ENCODE measurements around the gene EPAS1. TPM values are rescaled to one million over a fixed set of nuclear protein-coding genes. Genes with fewer than 3 reads are reported as not detected.

The EPAS1 gene
- total RNA-seq, 2 donors from 2014 or later = 58.4 to 162 TPM

- ATAC-seq = peak; percentile 14
Observed at GRCh38 chr2:46311651-46312223, 14.5 kb downstream of the EPAS1 start.

GRCh38 chr2:46313063-46313462, 15.9 kb downstream of the EPAS1 start:
- Histone ChIP-seq H3K27me3 (no peaks in the 10 kb centered on the region), H3K27ac (peak overlapping the region; percentile 41 to 86 (median 73)), H3K9me3 (no peaks in the 10 kb centered on the region), H3K36me3 (replicated peaks in 1 of 2; ENCODE audit: insufficient read depth in 1 of 2, low read depth in 2 of 2) (no peaks in the 10 kb centered on the region), H3K4me3 (no peak overlapping the region), H3K4me1 (peaks cover 89% of the 10 kb centered on the region)
- intact Hi-C loops (cut with DNase I) = no loop called here
- DNase-seq (no peak), ATAC-seq (no peak)
- no peak for TF ChIP-seq CTCF (IDR thresholded peaks at IDR 0.05)
- WGBS, 2 donors = 65 to 88% methylated on average over 3 of the region's 3 CpGs

More at GRCh38 chr2:46311651-46312223, 14.5 kb downstream of the EPAS1 start:
- WGBS, 2 donors = 40 to 43% methylated on average over 6 of the region's 6 CpGs
- Histone ChIP-seq H3K27ac (peak overlapping the region; percentile 58 to 86 (median 73)), H3K4me3 (no peak overlapping the region), H3K27me3 (no peaks in the 10 kb centered on the region), H3K9me3 (no peaks in the 10 kb centered on the region), H3K4me1 (peaks cover 97% of the 10 kb centered on the region), H3K36me3 (replicated peaks in 1 of 2; ENCODE audit: insufficient read depth in 1 of 2, low read depth in 2 of 2) (no peaks in the 10 kb centered on the region)
- no peak for TF ChIP-seq POLR2A (IDR thresholded peaks at IDR 0.05)
- intact Hi-C loops (cut with DNase I) = no loop called here
- DNase-seq = peak; percentile 59 to 84 (median 78)

- Histone ChIP-seq H3K4me1 (peaks cover 83% of the 10 kb centered on the region), H3K4me3 (no peak overlapping the region), H3K27me3 (no peaks in the 10 kb centered on the region), H3K9me3 (no peaks in the 10 kb centered on the region), H3K27ac (peak overlapping the region; percentile 86 to 98 (median 88)), H3K36me3 (replicated peaks in 1 of 2; ENCODE audit: insufficient read depth in 1 of 2, low read depth in 2 of 2) (no peaks in the 10 kb centered on the region)
- TF ChIP-seq POLR2A (IDR thresholded peaks at IDR 0.05) = no peak
- no peak for TF ChIP-seq CTCF (IDR thresholded peaks at IDR 0.05)
- intact Hi-C loops (cut with DNase I) = no loop called here
- WGBS, 2 donors = 70 to 77% methylated on average over 11 of the region's 11 CpGs
- DNase-seq (no peak), ATAC-seq (no peak)
Observed at GRCh38 chr2:46314065-46314835, 17.0 kb downstream of the EPAS1 start.

- peak in 2 of 7 experiments; percentile 4 to 8 for TF ChIP-seq CTCF (IDR thresholded peaks at IDR 0.05)
- TF ChIP-seq POLR2A (IDR thresholded peaks at IDR 0.05) = peak in 2 of 3 donors; percentile 78 to 81
- 7 to 12% methylated on average over 11 of the region's 11 CpGs for WGBS, 2 donors
- Histone ChIP-seq H3K9me3 (no peaks in the 10 kb centered on the region), H3K27ac (peak overlapping the region; percentile 86 to 98 (median 88)), H3K4me3 (no peak overlapping the region), H3K4me1 (peaks cover 83% of the 10 kb centered on the region), H3K27me3 (no peaks in the 10 kb centered on the region), H3K36me3 (replicated peaks in 1 of 2; ENCODE audit: insufficient read depth in 1 of 2, low read depth in 2 of 2) (no peaks in the 10 kb centered on the region)
- intact Hi-C loops (cut with DNase I) = no loop called here
- ATAC-seq = peak; percentile 93
- peak; percentile 97 to 100 (median 99) for DNase-seq
Observed at GRCh38 chr2:46315103-46315890, 18.1 kb downstream of the EPAS1 start.

- 80 to 97% methylated on average over 3 of the region's 3 CpGs for WGBS, 2 donors
- Histone ChIP-seq H3K9me3 (no peaks in the 10 kb centered on the region), H3K27me3 (no peaks in the 10 kb centered on the region), H3K27ac (peak overlapping the region in 3 of 4 donors; percentile 86 to 91 (median 86)), H3K36me3 (replicated peaks in 1 of 2; ENCODE audit: insufficient read depth in 1 of 2, low read depth in 2 of 2) (no peaks in the 10 kb centered on the region), H3K4me1 (peaks cover 75% of the 10 kb centered on the region), H3K4me3 (no peak overlapping the region)
- TF ChIP-seq CTCF (IDR thresholded peaks at IDR 0.05) (no peak), POLR2A (IDR thresholded peaks at IDR 0.05) (no peak)
- DNase-seq (no peak), ATAC-seq (no peak)
- intact Hi-C loops (cut with DNase I) = no loop called here
Observed at GRCh38 chr2:46317094-46317486, 19.9 kb downstream of the EPAS1 start.
